ENCODE data around the gene DENND1B.
A peak's percentile ranks its signal among the peaks of the same experiment; 100 is the strongest.

GRCh38 chr1:197692965-197693364 lies 82.3 kb downstream of the DENND1B start:
- TF ChIP-seq CTCF (conservative IDR thresholded peaks at IDR 0.05; ENCODE audit: low read length) (peak; percentile 76), EZH2phosphoT487 (IDR thresholded peaks at IDR 0.05; ENCODE audit: borderline replicate concordance) (no peak)
